HG03442 (cell line): Measurements from ENCODE around the gene C5orf58.
A peak's percentile ranks its signal among the peaks of the same experiment; 100 is the strongest.
"Not testable (repeated sequence)": the region's sequence is repeated elsewhere in the genome, so short reads cannot be mapped to it uniquely, and the experiment has no call there.

ENCODE experiments used
- ATAC-seq: cut with Tn5 transposase; IDR thresholded peaks from one replicate; pipeline ENCODE4 v1.9.1; 2021; ENCODE audit warnings: mild to moderate bottlenecking, moderate library complexity; ENCODE audit not compliant: unreplicated experiment

Gene C5orf58

DNA sequence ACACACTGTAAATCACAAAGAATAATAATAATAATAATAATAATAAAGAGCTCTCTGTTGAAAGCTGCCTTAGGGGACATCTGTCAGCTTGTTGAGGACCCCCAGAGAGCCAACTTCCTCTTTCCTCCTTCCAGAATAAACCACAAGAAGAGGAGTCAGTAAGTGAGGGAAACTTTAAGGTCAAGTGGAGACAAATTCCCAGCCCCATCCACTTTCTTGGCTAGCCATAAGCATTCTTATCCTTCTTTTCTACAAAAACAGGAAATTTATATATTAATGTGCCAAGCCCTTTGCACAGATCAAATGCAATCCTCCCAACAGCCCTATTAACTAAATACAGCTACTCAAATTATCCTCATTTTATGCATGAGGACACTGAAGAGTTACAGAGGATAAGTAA lies 9.4 kb upstream of the C5orf58 start:
- ATAC-seq, result no peak

DNA sequence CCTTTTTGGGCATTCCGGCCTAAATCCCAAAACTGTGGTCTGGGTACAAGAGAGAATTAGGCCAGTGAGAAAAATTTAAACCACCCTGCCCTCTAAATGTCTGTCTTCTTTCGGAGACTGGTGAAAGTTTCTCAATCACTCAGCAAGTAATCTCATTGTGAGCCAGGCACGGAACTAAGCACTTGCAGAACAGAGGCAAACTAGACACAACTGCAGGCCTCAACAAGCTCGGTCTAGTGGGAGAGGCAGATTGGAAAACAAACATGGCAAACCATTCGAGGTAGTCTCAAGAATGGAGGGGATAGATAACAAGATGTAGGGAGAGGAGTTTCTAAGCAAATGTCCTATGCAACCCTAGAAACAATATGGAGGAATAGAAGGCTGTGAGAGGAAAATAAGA lies 8.9 kb upstream of the C5orf58 start:
- no peak for ATAC-seq

GRCh38 chr5:170225326-170226128 lies 7.3 kb upstream of the C5orf58 start:
- ATAC-seq, result no peak

- no peak for ATAC-seq
Measured at GRCh38 chr5:170226129-170226615, 6.6 kb upstream of the C5orf58 start.

DNA sequence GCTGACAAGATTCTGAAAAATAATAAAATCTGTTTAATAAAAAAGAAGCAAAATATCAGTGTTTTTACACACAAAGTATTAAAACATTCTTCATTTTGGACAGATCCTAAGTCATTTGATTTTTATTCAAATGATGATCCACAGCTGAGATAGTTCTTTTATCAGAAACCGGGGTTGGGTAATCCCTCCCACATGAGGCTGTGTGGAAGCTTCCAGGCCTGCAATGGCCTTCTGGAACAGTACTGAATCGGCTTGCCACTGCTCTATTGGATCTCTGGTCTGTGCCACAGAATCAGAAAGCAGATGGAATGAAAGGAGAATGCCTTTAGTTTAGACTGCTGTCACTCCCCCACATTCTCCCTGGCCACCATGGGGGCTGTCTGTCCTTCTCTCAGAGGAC lies 6.1 kb upstream of the C5orf58 start:
- ATAC-seq, result no peak

GRCh38 chr5:170228762-170229435 lies 3.9 kb upstream of the C5orf58 start:
- ATAC-seq, result no peak

GRCh38 chr5:170233358-170233892 lies 640 bp downstream of the C5orf58 start:
- ATAC-seq, result no peak

DNA sequence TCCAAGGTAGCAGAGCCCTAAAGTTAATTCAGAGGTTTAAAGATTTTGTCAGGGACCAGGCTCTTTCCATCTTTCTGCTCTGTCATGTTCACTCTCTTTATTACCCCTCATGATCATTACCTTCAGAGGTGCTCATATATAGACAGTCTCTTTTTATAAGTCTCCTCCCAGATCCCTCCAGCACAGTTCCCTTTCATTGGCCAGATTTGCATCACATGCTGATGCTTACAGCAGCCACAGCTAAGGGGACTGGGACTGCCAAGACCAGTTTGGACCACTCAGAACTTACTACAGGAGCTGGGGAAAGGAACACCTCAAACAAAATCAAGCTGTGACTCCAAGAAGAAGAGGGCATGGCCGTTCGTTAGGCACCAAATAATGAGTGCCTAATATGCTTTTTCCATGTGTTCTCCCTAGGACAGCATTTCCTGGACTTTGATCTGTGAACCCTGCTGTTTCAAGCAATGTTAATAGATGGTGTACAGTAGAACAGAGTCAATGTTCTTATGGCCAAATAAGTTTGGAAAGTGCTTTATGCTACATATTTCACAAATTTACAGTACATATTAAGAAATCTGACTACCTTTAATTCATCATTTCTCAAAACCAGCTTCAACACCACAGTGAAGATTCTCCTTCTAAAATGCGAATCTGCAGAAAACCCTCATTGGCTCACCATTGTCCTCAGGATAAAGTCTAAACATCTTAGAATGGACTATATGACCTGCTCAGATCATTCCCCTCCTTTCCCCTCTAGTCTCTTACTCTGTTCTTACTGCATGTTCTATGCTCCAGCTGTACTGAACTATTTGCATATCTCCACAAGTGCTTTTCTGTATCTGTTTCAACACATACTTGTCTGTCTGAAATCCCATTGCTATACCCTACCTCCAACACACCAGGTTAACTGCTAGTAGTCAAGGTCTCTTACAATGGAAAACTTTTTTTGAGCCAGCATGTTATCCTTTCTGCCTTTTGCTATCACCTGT lies 3.4 kb downstream of the C5orf58 start:
- no peak for ATAC-seq

GRCh38 chr5:170238456-170239196 lies 5.8 kb downstream of the C5orf58 start:
- ATAC-seq, result no peak

- not testable (repeated sequence) for ATAC-seq
Measured at GRCh38 chr5:170245436-170245835, 12.7 kb downstream of the C5orf58 start.

DNA sequence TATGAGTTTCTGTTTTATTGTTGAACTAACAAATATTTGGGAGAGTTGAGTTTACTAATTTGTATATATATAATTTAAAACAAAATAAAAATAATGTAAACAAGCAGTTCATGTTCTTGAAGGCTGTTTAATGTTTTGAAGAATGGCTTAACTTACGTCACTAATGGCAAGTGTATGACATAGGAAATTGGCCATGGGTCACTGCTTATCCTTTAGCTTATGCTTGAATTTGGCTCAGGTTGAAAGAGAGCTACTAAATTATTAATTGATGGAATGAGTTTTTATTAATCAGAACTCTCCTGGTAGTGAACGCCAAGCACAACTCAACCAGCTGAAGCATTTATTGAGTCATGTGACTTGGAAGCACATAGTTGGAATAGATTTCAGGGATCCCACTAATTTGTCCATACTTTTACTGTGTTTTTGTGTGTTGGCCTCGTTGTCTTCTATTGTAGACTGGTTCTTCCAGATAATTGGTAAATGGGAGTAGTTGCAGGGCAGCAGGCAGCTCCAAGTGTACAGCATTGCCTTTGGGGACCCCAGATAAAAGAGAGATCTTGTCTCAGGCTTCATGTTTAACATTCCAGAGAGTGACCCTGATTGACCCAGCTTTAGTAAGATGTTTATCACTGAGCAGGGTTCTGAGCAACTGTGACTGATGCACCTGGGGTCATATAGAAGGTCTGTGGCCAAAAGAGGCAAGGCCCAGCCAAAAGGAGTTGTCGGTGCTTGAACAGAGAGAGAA lies 13.5 kb downstream of the C5orf58 start:
- ATAC-seq, result no peak

GRCh38 chr5:170247363-170247762 lies 14.6 kb downstream of the C5orf58 start:
- ATAC-seq, result no peak

GRCh38 chr5:170248172-170248930 lies 15.6 kb downstream of the C5orf58 start:
- ATAC-seq, result peak; percentile 32

- not testable (repeated sequence) for ATAC-seq
Measured at GRCh38 chr5:170248931-170249227, 16.1 kb downstream of the C5orf58 start.

DNA sequence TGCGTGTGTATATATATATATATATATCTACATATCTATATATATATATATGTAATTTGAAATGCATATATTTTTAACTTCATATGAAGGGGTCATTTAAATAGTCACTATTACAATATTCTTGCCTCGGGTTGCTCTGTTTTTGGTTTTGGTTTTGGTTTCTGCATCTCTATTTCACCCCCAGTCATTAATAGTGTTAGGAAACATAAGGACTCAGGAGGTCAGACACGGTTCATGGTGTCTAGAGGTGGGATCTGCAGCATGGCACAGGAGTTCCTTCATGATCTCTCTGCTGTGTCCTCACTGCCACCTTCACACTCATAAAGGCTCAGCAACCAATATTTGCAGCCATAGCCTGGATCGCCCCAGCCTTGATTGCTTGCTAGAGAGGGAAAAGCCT lies 16.6 kb downstream of the C5orf58 start:
- no peak for ATAC-seq

GRCh38 chr5:170250810-170251317 lies 18.1 kb downstream of the C5orf58 start:
- no peak for ATAC-seq

- ATAC-seq, result no peak
Measured at GRCh38 chr5:170251462-170251861, 18.7 kb downstream of the C5orf58 start.

GRCh38 chr5:170252109-170252508 lies 19.3 kb downstream of the C5orf58 start:
- no peak for ATAC-seq
